CD4-positive, alpha-beta T cell treated with Interleukin-17A for 1 hour (primary cell): ENCODE results near the gene NTN4.
"Not testable (repeated sequence)": the region's sequence is repeated elsewhere in the genome, so short reads cannot be mapped to it uniquely, and the experiment has no call there.

Source experiments
- DNase-seq: peaks from one replicate; pipeline ENCODE4 v3.0.0-alpha.2; 2020

The NTN4 gene

DNA sequence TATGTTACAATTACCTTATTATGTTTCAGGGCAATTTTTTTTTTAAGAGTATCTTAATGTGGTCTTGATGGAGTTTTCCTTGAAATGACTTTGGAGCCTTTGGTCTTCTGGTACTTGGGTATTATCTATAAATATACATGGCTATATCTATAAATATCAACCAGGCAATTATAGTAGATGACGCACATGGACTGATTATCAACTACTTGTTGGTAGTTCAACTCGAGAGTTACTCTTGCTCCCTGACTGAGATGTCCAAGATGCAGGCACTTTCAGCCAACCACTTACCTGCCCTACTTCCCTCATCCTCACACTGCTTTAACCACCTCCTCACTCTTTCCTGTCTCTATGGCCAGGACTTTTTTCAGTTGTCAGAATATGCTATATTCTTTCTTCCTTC, 85.4 kb downstream of the NTN4 start:
- DNase-seq, result no peak

DNA sequence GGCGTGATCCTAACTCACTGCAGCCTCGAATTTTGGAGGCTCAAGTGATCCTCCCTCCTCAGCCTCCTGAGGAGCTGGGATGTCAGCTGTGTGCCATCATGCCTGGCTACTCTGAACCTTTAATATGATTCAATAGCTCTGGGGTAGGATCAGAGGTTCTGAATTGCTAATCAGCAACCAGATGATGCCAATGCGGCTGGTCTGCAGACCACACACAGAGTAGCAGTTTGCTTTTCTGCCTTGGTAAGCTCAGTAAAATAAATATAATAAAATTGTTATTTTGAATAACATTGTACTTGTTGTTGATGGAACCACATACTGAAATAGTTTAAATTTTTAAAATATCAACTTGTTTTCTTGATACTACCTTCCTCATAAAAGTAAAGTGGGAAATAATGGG, 86.6 kb downstream of the NTN4 start:
- DNase-seq, result no peak

DNA sequence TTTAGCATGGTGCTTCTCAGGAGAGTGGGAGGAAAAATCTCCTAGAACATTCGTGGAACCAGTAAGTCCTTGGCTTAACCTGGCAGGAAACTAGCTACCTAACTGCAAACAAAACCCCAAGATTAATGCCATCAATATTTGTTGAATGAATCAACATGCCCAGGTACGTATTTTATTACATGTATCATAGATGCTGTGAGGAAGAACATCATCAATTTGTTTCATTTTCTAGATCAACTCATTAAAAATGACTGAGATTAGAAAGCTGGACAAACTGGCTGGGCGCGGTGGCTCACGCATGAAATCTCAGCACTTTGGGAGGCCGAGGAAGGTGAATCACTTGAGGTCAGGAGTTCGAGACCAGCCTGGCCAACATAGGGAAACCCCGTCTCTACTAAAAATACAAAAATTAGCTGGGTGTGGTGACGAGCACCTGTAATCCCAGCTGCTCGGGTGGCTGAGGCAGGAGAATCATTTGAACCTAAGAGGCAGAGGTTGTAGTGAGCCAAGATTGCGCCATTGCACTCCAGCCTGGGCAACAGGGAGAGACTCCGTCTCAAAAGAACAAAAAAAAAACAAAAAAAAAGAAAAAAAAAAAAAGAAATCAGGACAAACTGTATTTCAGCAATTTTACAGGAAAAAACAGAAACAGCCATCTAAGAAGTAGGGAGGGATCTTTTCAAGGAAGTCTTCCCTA, 88.7 kb downstream of the NTN4 start:
- no peak for DNase-seq

DNA sequence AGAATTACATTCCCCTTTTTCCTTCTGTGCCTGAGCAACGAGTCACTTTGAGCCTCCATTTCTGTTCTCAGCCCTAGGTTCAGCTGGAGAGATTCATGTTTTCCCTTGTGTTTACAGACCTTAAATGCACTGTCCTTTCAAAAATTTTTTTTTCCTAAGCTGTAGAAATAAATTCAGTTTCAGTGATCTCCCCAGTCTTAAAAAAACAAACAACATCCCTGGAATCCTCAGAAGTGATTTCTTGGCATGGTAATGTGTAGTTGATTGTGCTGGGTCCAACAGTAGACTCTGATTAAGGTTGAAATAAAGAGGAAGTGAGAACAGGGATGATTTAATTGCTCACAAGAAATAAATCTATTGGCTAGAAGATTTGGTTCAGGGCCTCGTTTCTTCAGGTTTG, 89.3 kb downstream of the NTN4 start:
- no peak for DNase-seq

DNA sequence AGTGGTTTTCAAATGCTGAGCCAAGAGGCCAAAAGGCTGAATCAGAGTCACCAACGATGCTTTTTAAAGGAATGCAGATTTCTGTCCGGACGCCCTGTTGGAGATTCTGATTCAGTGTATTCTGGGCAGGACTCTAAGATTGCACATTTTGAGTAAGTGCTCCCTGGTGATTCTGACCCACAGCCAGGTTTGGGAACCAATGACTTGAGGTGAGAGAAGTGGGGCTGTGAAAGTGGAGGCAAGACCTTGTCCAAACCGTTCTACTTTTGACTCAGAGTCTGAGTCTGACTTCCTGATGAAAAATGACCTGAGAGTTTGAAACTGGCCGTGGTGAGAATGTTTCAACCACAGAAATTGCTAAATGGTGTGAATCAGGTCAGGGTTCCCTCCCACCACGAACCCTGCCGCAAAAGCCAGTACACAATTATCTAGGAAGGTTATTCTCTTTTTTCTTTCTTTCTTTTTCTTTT, 90.2 kb downstream of the NTN4 start:
- DNase-seq, result no peak

DNA sequence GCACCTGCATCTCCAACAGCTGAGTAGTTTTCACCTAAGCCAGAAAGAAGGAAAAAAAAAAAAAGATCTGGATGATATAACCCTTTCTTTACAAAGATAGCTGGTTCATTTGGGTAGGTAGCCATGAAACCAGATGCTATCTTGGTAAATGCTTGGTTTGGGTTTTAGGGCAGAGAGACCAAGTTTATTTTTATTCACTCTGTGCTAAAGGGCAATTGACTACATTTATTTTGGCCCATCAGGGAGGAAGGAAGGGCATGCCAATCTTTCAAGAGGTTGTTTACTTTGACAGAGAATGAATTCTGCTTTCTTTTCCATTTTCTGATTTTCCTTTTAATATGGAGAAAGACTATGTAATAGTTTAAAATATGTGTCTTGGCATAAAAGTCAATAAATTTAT, 91.0 kb downstream of the NTN4 start:
- no peak for DNase-seq

DNA sequence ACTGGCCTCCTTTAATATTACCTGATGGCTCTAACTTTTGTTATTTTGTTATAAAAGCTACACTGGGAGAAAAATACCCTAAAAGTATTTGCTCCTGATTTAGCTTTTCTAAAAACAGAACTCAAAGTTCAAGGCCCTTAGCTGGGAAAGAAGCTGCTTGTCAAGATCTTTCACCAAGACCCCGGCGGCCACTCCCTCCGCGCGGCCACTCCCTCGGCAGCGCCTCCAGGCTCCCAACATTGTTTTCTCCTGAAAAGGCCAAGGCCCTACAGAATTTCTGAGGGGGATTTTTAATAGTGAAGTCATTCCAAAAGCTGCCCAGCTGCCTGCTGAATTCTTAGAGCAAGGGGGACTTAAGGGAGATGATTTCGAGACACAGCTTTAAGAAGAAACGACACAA, 96.4 kb downstream of the NTN4 start:
- no peak for DNase-seq

DNA sequence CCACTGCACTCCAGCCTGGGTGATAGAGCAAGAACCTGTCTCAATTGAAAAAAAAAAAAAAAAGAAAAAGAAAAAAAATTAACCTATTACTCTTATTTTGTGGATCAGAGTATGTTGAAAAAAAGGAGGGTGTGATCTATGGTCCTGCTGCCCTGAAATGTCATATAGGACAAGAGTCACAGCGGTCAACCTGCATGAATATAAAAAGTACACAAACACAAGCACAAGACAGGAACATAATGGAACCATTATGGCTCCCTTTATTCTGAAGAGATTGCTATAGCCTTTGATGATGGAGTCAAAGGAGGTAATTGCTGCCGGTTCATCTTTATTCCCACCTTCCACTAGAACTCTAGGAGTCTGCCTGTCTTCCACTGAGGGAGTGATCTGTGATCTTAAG, 96.9 kb downstream of the NTN4 start:
- DNase-seq, result no peak

DNA sequence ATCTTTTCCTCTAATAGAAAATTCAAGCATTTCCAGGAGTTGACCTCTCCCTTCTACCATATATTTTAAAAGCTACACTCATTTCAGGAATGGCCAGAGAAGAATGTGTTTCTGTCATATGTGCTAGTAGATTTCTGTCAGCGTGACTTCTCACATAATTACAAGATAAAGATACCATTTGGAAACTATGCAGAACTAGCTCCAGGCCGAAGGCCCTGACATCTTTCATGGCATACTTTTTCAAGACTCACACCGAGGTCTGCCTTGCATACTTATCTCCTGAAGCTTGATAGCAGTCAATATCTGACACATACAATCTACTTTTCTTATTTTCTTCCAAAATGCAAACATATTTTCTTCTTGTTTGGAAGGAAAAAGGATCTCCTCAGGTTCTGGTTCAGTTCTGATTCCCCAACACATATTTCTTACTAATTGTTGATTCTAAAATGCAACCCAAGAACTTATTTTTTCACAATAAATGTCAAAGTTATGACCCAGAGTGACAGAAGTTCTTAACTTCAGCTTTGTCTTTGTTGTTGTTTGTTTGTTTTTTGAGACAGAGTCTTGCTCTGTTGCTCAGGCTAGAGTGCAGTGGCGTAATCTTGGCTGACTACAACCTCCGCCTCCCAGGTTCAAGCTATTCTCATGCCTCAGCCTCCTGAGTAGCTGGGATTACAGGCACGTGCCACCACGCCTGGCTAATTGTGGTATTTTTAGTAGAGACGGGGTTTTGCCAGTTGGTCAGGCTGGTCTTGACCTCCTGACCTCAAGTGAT, 99.5 kb downstream of the NTN4 start:
- no peak for DNase-seq

DNA sequence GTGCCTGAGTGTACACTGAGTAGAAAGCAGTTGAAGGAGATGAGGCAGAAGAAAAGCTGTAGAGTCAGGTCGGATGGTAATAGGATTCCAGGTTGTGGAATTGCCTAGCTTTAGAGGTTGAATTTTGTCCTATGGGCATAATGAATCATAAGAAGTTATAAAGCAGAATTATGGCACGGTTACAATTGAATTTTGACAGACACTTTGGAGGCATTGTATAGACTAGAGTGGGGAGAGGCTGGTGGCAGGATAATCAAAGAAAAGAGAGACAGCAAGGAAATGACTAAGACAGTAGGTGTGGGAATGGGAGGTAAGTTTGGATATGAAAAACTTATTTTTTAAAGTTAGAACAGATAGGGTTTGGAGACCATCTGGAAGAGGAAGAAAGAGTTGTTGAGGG, 102.6 kb downstream of the NTN4 start:
- no peak for DNase-seq

DNA sequence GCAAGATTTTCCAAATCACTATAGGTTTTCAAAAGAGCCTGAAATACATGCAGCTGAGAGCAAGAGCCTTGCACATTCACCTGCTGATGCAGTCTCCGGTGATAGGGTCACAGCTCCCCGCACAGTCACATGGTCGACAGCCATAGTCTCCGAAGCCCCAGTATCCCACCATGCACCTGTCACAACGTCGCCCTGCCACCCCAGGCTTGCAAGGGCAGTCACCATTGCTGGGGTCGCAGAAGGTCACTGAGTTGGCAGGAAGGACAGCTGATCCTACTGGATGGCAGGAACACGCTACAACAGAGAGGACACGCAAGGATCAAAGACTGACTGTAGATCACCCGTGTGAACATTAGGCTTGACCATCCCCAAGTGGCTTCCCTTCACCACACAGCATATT, 107.1 kb downstream of the NTN4 start:
- no peak for DNase-seq

DNA sequence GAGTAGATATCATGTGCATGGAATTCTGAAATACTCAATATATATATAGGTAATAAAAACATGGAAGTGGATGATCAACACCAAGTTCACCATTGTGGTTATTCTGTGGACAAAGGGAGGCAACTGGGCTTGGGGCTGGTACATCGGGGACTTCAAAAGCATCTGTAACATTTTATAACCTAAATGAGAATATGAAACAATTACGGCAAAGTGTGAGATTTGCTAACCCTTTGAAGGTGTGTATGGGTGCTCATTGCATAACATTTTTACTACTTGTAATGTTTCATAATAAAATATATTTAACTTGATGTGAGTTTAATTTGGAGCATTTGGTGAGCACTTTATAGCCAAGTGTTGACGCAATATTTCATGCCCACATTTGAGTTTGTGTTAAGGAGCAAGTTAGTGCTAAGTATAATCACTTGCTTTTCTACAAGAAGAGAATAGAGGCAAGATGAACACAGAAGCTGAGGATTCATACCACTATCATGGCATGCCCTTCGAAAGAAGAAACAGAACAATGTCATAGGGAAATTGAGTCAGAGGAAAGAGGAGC, 109.3 kb downstream of the NTN4 start:
- DNase-seq, result no peak

DNA sequence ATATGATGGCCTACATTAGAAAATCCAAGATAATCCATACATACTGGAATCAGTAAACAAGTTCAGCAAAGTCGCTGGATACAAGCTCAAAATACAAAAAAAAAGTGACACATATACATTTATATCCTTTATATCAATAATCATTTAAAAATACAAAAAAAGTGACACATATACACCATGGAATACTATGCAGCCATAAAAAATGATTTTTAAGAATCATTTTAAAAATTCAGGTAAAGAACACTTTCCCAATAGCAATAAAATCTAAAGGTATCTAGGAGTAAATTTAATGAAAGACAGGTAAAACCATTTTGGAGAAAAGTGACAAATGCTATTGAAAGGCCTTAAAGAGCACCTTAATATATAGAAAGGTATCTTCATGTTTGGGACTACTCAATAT, 111.9 kb downstream of the NTN4 start:
- no peak for DNase-seq

DNA sequence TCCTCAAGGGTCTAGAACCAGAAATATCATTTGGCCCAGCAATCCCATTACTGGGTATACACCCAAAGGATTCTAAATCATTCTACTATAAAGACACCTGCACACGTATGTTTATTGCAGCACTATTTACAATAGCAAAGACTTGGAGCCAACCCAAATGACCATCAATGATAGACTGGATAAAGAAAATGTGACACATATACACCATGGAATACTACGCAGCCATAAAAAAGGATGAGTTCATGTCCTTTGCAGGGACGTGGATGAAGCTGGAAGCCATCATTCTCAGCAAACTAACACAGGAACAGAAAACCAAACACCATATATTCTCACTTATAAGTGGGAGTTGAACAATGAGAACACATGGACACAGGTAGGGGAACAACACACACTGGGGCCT, 112.8 kb downstream of the NTN4 start:
- not testable (repeated sequence) for DNase-seq

DNA sequence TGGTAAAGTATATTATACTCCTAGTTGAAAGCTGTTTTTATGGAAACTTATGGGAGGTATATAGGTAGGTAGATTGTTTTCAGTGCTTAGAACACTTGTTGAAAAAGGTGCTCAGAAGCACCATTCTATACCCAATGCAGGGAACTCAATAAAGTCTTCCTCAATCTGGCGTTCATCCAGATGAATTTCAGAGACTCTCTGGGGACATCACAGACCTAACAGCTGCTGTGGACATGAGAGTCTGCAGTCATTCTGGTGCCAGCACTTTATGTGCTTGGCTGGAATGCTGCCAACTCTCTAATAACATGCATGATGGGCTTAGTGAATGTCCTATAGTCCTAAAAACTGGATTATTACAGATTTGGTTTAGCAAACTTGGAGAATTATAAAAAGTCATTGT, 115.9 kb downstream of the NTN4 start:
- no peak for DNase-seq

DNA sequence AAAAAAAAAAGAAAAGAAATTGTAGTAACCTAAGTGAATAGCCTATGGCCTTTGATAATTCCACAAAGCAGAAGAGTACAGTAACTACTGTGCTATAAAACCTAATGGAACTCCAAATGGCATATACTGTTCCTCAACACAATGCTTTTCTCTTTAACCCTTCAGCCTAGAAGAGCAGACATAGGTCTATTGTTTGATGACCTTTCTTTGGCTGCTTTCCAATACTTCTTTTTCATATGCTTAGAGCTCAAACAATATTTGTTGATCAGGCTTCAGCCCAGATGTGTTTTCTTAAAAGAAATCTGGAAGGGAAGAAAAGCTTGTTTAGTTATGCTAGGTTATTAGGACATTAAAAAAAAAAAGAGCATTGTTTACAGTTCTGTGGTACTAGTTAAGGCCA, 116.4 kb downstream of the NTN4 start:
- DNase-seq, result no peak

DNA sequence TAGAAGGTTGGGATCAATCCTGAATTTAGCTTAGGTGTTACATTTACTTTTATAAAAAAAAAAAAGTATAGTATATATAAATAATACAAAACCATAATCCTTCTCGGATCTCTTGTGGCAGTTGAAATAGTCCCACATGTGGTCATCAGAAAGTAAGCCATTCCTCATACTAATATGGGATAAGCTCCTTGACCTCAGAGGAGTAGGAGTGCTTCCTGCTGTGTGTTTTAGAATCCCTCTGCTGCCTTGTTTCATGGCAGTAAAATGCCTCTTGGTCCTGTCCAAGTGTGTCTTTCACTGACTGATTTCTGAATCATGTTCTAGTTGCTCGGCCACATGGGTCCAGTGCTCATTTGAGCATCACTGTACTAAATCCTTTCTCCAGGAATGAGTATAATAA, 117.0 kb downstream of the NTN4 start:
- no peak for DNase-seq

DNA sequence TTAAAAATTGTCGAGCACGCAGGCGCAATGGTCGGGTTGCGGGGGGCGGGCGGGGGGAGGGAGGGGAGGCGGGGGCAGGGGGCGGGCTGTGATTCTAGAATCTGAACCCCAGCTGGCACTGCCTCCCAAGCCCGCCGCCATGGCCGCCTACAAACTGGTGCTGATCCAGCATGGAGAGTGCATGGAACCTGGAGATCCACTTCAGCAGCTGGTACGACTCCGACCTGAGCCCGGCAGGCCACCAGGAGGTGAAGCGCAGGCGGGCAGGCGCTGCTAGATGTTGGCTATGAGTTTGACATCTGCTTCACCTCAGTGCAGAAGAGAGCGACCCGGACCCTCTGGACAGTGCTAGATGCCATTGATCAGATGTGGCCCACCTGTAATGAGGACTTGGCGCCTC, 118.4 kb downstream of the NTN4 start:
- no peak for DNase-seq

DNA sequence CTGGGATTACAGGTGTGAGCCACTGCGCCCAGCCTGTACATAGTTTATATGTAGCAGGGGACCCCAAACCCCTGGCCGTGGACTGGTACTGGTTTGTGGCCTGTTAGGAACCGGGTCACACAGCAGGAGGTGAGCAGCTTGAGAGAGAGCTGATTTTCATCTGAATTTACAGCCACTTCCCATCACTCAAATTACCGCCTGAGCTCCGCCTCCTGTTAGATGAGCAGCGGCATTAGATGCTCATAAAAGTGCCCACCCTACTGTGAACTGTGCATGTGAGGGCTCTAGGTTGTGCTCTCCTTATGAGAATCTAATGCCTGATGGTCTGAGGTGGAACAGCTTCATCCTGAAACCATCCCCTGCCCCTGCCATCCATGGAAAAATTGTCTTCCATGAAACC, 119.3 kb downstream of the NTN4 start:
- no peak for DNase-seq

DNA sequence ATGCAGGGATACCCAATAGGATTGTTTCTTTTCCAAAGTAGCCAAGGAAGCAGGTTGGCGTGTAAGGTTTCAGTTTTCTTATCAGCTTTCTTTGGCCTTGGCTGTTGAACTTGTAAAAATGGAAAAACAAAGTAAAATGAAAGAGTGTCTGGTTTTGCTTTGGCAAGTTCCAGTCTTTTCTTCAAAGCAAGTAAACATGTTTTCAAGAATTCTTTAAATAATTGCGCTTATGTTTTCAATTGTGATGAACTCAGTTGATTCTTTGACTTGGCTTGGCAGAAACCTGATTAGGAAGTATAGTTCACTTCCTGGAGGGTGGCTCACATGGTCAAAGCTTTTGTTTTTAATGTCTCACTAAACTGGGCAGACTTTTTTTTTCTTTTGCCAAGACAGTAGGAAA, 127.0 kb downstream of the NTN4 start:
- no peak for DNase-seq

DNA sequence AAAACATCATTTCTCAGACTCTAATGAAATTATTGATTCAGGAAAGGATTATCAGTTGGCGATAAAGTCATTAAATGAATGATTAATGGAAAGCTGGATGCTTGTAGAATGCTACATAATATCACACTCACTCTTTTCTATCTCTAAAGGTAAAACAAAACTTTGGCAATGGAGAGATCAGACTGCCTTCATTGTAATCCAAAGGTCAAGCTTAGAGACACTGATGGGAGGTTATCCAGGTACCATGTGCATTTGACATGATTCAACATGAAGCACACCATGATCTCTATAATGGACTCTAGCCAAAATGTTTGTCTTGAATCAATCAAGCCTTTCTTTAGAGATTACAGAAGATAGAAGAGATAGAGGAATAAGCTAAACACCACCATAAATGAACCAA, 129.2 kb downstream of the NTN4 start:
- DNase-seq, result no peak

DNA sequence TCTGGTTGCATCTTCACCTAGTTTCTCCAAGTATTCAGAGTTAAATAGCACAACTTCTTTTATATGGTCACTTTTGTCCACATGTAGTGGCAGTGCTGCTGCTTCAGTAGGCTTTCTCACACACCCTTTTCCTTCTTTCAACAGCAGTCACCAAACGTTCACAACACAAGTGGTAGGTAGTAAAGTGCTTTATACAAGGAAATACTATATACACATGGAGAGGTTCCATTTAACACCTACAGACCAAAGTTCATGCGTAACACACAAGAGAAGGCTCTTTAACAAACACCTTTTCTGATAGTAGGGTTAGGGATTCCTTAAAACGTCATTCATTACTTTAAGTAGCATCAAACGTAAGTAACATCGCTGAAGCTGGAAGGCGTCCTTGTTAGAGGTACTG, 132.2 kb downstream of the NTN4 start:
- DNase-seq, result no peak

DNA sequence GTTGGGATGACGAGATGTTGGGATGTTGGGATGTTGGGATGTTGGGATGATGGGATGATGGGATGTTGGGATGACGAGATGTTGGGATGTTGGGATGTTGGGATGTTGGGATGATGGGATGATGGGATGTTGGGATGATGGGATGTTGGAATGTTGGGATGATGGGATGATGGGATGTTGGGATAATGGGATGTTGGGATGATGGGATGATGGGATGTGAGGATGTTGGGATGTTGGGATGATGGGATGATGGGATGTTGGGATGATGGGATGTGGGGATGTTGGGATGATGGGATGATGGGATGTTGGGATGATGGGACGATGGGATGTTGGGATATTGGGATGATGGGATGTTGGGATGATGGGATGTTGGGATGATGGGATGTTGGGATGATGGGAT, 135.9 kb downstream of the NTN4 start:
- not testable (repeated sequence) for DNase-seq

DNA sequence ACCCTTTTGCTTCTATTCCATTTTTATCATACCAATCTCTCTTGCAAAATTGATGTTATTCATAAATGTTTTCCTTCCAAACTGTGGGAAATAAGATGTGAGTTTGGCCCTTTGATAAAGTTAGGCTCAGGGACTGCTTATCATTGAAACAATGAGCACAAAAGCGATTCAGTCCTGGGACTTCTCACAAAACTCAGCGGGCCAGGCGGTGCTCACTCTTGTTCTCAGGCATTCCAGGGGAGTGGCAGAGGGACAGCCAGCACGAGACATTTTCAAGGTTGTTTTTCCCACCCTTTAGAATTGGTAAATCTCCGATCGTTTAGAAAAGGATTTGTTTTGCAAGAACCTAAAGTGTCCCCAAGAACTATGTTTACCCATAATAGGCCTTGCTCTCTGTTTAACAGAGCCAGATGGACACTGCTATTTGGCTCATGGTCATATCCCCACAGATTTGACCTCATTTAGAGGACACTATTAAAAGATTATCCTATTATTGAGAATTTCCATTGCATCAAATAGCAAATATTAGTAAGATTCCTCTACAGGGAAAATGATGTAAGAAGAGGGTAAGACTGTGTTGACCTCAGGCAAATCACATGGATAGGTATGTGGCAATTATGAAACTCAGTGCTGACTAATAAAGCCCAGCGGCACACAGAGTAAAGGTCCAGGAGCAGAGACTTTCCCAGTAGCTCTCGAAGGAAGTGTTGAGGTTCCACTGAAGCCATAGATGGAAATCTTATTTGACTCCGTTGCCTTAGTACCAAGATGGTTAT, 136.6 kb downstream of the NTN4 start:
- DNase-seq, result no peak
